Central memory CD8-positive, alpha-beta T cell (primary cell): ENCODE measurements around the gene CNBD2.
"Not testable (repeated sequence)": the region's sequence is repeated elsewhere in the genome, so short reads cannot be mapped to it uniquely, and the experiment has no call there.

Experiments used
- ATAC-seq: fragments of 150-1000 bp; cut with Tn5 transposase; replicated peaks from 2 replicates; pipeline ENCODE4 v1.10.0; 2022; ENCODE audit warnings: mild to moderate bottlenecking, moderate FRiP score, moderate number of reproducible peaks; ENCODE audit not compliant: poor library complexity, severe bottlenecking; ENCODE audit errors: extremely low read depth
- DNase-seq, 2 donors: peaks; one replicate each; pipeline ENCODE4 v3.0.0; 2021; ENCODE audit warnings: low spot score in 2 of 2
- H3K27ac Mint-ChIP-seq: one replicate; pipeline ENCODE4 v1.8.0; 2022; ENCODE audit warnings: low read depth, mild to moderate bottlenecking, moderate library complexity, mixed read lengths
- H3K27me3 Mint-ChIP-seq: one replicate; pipeline ENCODE4 v1.8.0; 2022; ENCODE audit warnings: mixed read lengths
- H3K36me3 Mint-ChIP-seq: one replicate; pipeline ENCODE4 v1.8.0; 2022; ENCODE audit warnings: mild to moderate bottlenecking, moderate library complexity, mixed read lengths; ENCODE audit not compliant: insufficient read depth
- H3K4me1 Mint-ChIP-seq: one replicate; pipeline ENCODE4 v1.8.0; 2022; ENCODE audit warnings: mixed read lengths
- H3K4me3 Mint-ChIP-seq: one replicate; pipeline ENCODE4 v1.8.0; 2022; ENCODE audit warnings: mild to moderate bottlenecking, moderate library complexity, mixed read lengths
- H3K9me3 Mint-ChIP-seq: one replicate; pipeline ENCODE4 v1.8.0; 2022; ENCODE audit warnings: mixed read lengths

The CNBD2 gene

GRCh38 chr20:35979544-35979943 lies 11.2 kb downstream of the CNBD2 start:
- H3K27ac Mint-ChIP-seq, result no peak overlapping the region
- peaks cover 10% of the 10 kb centered on the region for H3K27me3 Mint-ChIP-seq
- H3K4me3 Mint-ChIP-seq, result no peak overlapping the region
- DNase-seq (no peak), ATAC-seq (no peak)
- H3K9me3 Mint-ChIP-seq, result no peaks in the 10 kb centered on the region
- no peaks in the 10 kb centered on the region for H3K36me3 Mint-ChIP-seq
- peaks cover 5% of the 10 kb centered on the region for H3K4me1 Mint-ChIP-seq

DNA sequence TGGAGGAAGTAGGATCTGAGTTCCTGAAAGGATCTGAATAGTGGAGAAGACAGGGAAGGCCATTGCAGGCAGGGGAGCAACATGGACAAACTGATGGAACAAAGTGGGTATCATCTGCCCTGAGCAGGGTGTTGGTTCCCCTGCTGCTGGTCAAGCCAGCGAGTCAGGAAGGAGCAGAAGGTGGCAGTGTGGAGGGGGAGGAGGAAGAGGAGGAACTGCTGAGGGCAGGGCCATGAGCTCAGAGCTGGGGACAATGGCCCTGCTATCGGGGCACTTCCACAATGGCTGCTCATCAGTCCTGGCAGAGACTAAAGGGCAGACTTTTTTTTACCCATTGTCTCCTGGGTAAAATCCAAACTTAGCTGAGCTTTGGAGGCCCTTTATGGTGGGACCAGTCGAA lies 13.6 kb downstream of the CNBD2 start:
- H3K4me1 Mint-ChIP-seq, result peaks cover 5% of the 10 kb centered on the region
- no peaks in the 10 kb centered on the region for H3K9me3 Mint-ChIP-seq
- H3K27me3 Mint-ChIP-seq, result peaks cover 18% of the 10 kb centered on the region
- no peak overlapping the region for H3K4me3 Mint-ChIP-seq
- H3K27ac Mint-ChIP-seq, result no peak overlapping the region
- DNase-seq (no peak), ATAC-seq (no peak)
- H3K36me3 Mint-ChIP-seq, result no peaks in the 10 kb centered on the region

DNA sequence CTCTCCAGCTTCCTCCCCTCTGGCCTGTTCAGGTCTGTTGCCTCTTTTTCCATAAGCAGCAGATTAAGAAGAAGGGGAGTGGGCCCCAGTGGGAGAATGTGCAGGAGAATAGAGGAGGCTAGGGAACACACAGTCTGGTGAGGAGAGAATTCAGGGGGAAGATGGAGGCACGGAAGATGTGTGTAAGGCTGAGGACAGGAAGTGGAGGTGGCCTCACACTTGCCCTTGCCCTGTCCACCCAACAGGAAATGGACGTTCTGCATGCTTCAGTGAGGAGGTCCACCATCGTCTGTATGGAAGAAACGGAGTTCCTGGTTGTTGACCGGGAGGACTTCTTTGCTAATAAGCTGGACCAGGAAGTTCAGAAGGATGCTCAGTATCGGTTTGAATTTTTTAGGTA lies 16.0 kb downstream of the CNBD2 start:
- peaks cover 31% of the 10 kb centered on the region for H3K27me3 Mint-ChIP-seq
- H3K9me3 Mint-ChIP-seq, result no peaks in the 10 kb centered on the region
- H3K27ac Mint-ChIP-seq, result no peak overlapping the region
- H3K36me3 Mint-ChIP-seq, result no peaks in the 10 kb centered on the region
- H3K4me3 Mint-ChIP-seq, result no peak overlapping the region
- peaks cover 5% of the 10 kb centered on the region for H3K4me1 Mint-ChIP-seq
- DNase-seq (no peak), ATAC-seq (no peak)

DNA sequence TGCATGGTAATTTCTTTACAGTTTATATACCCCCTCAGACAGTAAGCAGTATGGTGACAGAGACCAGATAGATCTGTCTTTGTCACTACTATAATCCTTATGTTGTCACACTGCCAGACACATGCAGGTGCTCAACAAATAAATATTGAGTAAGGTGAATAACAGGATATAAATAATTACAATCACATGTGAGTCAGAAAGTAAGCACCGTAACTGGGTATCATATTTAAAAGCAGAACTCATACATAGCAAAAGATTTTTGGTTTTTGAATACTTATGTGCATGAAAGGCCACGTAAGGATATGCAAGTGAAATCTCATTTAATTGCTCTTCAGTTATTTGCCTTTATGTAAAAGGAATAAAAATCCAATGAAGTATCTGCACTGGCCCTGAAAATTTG lies 17.4 kb downstream of the CNBD2 start:
- Mint-ChIP-seq H3K27me3 (peaks cover 34% of the 10 kb centered on the region), H3K4me1 (peaks cover 5% of the 10 kb centered on the region), H3K36me3 (no peaks in the 10 kb centered on the region), H3K4me3 (no peak overlapping the region), H3K9me3 (no peaks in the 10 kb centered on the region), H3K27ac (no peak overlapping the region)
- no peak for DNase-seq
- ATAC-seq, result no peak

DNA sequence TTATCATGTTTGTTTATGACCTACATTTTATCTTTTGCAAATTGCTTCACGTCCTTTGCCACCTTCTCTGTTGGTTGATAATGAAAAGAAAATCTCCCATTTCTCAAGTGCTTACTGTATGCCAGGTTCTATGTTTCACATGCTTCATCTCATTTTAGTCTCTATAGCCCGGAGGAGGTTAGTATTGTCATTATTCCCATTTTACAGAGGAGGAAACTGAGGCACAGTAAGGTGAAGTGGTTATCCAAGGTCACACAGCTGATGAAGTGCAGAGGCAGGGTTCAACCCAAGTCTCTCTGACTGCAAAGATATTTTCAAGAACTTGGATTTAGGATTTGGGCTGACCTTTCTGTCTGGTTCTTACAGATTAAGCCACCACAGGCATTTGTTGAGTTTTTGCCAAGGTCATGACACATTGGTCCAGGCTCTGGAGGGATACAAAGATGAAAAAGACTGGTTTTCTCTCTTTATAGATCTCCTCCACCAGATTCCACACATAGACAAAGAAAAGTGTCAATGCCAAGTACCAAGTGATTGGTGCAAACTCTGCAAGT lies 20.6 kb downstream of the CNBD2 start:
- Mint-ChIP-seq H3K27ac (no peak overlapping the region), H3K4me1 (peaks cover 13% of the 10 kb centered on the region), H3K27me3 (peaks cover 25% of the 10 kb centered on the region), H3K36me3 (no peaks in the 10 kb centered on the region), H3K4me3 (no peak overlapping the region), H3K9me3 (no peaks in the 10 kb centered on the region)
- ATAC-seq (no peak), DNase-seq (no peak)

- no peak overlapping the region for H3K4me3 Mint-ChIP-seq
- peaks cover 24% of the 10 kb centered on the region for H3K27me3 Mint-ChIP-seq
- DNase-seq (no peak), ATAC-seq (no peak)
- no peak overlapping the region for H3K27ac Mint-ChIP-seq
- H3K4me1 Mint-ChIP-seq, result peaks cover 8% of the 10 kb centered on the region
- H3K36me3 Mint-ChIP-seq, result no peaks in the 10 kb centered on the region
- H3K9me3 Mint-ChIP-seq, result no peaks in the 10 kb centered on the region
Measured at GRCh38 chr20:35991142-35991771, 22.9 kb downstream of the CNBD2 start.

DNA sequence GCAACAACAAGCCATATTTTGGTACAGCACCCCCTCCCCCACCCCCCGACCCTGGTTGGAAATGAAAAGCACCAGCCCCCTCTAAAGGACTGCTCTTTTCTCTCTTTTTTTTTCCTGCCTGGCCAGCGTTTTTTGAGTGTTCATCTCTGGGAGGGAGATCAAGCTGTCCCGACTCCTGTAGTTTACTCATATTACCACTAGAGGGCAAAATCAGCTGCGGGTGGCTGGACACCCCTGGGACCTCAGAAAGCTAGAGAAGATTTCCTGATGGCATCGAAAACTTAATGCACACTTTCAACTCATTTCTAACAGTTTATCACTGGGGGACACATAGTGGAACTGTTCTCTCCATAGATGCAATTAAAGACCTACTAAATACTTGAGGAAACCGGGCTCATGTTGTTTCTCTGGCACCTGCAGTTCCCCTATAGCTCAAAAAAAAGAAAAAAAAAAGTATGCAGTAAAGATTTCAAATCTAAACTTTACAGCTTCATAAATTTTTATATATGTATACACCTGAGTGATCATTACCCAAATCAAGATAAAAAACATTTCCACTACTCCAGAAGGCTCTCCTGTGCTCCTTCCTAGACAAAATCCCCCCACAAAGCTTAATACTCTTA lies 24.4 kb downstream of the CNBD2 start:
- peak in 1 of 2 donors; percentile 35 for DNase-seq

GRCh38 chr20:35994994-35995453 lies 26.6 kb downstream of the CNBD2 start:
- Mint-ChIP-seq H3K9me3 (no peaks in the 10 kb centered on the region), H3K4me3 (no peak overlapping the region), H3K27ac (peak overlapping the region; percentile 29), H3K36me3 (no peaks in the 10 kb centered on the region), H3K27me3 (no peaks in the 10 kb centered on the region), H3K4me1 (peaks cover 8% of the 10 kb centered on the region)
- ATAC-seq, result peak; percentile 65
- DNase-seq, result peak; percentile 65 to 72

More for the DNA sequence above, 24.4 kb downstream of the CNBD2 start:
- Mint-ChIP-seq H3K4me1 (peaks cover 8% of the 10 kb centered on the region), H3K27me3 (peaks cover 14% of the 10 kb centered on the region), H3K4me3 (no peak overlapping the region), H3K27ac (no peak overlapping the region), H3K36me3 (no peaks in the 10 kb centered on the region), H3K9me3 (no peaks in the 10 kb centered on the region)
- peak; percentile 82 for ATAC-seq

DNA sequence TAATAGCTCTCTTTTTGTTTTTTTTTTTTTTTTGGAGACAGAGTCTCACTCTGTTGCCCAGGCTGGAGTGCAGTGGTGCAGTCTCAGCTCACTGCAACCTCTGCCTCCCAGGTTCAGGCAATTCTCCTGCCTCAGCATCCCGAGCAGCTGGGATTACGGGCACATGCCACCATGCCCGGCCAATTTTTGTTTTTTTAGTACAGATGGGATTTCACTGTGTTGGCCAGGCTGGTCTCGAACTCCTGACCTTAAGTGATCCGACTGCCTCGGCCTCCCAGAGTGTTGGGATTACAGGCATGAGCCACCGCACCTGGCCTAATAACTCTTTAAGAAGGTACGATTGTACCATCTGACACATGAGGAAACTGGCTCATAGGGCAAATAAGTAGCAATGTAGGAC lies 28.1 kb downstream of the CNBD2 start:
- not testable (repeated sequence) for H3K36me3 Mint-ChIP-seq, H3K4me1 Mint-ChIP-seq, H3K27me3 Mint-ChIP-seq, H3K27ac Mint-ChIP-seq, ATAC-seq, H3K9me3 Mint-ChIP-seq, DNase-seq, H3K4me3 Mint-ChIP-seq

- not testable (repeated sequence) for ATAC-seq, H3K4me3 Mint-ChIP-seq, H3K36me3 Mint-ChIP-seq, H3K4me1 Mint-ChIP-seq, H3K9me3 Mint-ChIP-seq, DNase-seq, H3K27ac Mint-ChIP-seq
- peaks cover 27% of the 10 kb centered on the region for H3K27me3 Mint-ChIP-seq
Measured at GRCh38 chr20:36001331-36001730, 32.9 kb downstream of the CNBD2 start.

DNA sequence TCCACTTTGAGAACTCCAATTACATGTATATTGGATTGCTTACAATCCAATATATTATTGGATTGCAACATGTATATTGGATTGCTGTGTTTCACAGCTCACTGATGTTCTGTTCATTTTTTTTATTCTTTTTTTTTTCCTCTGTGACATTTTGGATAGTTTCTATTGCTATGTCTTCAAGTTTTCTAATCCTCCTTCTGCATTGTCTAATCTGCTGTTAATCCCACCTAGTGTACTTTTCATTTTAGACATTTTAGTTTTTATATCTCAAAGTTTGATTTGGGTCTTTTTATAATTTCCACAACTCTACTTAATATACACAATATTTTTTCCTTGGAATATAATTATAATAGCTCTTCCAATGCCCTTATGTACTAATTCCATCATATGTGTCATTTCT lies 34.5 kb downstream of the CNBD2 start:
- H3K27ac Mint-ChIP-seq, result no peak overlapping the region
- no peaks in the 10 kb centered on the region for H3K9me3 Mint-ChIP-seq
- H3K4me1 Mint-ChIP-seq, result no peaks in the 10 kb centered on the region
- no peak overlapping the region for H3K4me3 Mint-ChIP-seq
- H3K27me3 Mint-ChIP-seq, result peaks cover 27% of the 10 kb centered on the region
- ATAC-seq (no peak), DNase-seq (no peak)
- no peaks in the 10 kb centered on the region for H3K36me3 Mint-ChIP-seq

- Mint-ChIP-seq H3K9me3 (no peaks in the 10 kb centered on the region), H3K4me3 (no peak overlapping the region), H3K36me3 (no peaks in the 10 kb centered on the region), H3K27ac (no peak overlapping the region), H3K4me1 (no peaks in the 10 kb centered on the region), H3K27me3 (peaks cover 27% of the 10 kb centered on the region)
- no peak for DNase-seq
- ATAC-seq, result no peak
Measured at GRCh38 chr20:36004045-36004444, 35.7 kb downstream of the CNBD2 start.

DNA sequence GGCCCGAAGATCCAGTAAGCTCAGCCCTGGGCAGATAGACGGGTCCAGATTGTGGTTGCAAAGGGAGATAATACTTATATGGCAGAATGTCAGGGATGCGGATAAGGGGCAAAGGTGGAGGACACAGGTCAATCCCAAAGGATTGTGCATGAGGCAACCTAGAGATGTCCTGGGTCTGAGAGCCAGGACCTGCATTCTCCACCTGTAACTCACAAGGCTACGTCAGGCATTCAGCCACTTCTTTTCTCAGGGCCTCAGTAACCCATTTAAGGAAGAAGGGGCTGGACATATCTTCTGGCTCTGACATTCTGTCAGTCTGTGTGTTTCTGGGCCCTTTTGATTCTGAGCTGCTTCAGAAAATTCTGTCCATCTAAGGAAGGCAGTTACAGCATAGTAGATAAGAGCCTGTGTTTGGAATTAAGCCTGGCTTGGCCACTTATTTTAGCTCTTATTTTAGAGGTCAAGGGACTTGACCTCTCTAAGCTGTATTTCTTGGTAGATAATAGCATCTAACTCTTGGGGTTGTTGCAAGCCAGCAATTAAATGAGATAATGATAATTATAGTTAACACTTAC lies 40.2 kb downstream of the CNBD2 start:
- Mint-ChIP-seq H3K27me3 (peaks cover 15% of the 10 kb centered on the region), H3K9me3 (no peaks in the 10 kb centered on the region), H3K36me3 (no peaks in the 10 kb centered on the region), H3K4me1 (no peaks in the 10 kb centered on the region), H3K27ac (no peak overlapping the region), H3K4me3 (no peak overlapping the region)
- no peak for DNase-seq
- no peak for ATAC-seq
